Hepatocyte (in vitro differentiated cells): Measurements from ENCODE around the gene CRTC2. TPM values are rescaled to one million over a fixed set of nuclear protein-coding genes. Genes with fewer than 3 reads are reported as not detected.

Source experiments
- DNase-seq: peaks from one replicate; pipeline ENCODE4 v3.0.0-alpha.2; 2016; ENCODE audit warnings: low spot score
- H2AFZ ChIP-seq: fragments of 200-600 bp; sonication (generic); 2 replicates; pipeline ENCODE4 v1.6.0; 2016; ENCODE audit warnings: antibody characterized with exemption, mild to moderate bottlenecking
- H3K27ac ChIP-seq: fragments of 200-600 bp; sonication (generic); 2 replicates; pipeline ENCODE4 v1.5.1; 2016; ENCODE audit warnings: mild to moderate bottlenecking
- H3K27me3 ChIP-seq: fragments of 200-600 bp; sonication (generic); 2 replicates; pipeline ENCODE4 v1.6.1; 2016
- H3K36me3 ChIP-seq: fragments of 200-600 bp; sonication (generic); replicated peaks from 2 replicates; pipeline ENCODE4 v1.5.1; 2016; ENCODE audit warnings: low read depth; ENCODE audit not compliant: insufficient read depth
- H3K4me1 ChIP-seq: fragments of 200-600 bp; sonication (generic); 2 replicates; pipeline ENCODE4 v1.5.1; 2016; ENCODE audit warnings: mild to moderate bottlenecking, moderate library complexity; ENCODE audit not compliant: insufficient read depth
- H3K4me2 ChIP-seq: fragments of 200-600 bp; sonication (generic); 2 replicates; pipeline ENCODE4 v1.6.0; 2016
- H3K4me3 ChIP-seq: fragments of 200-600 bp; sonication (generic); 2 replicates; pipeline ENCODE4 v1.5.1; 2016; ENCODE audit warnings: mild to moderate bottlenecking
- H3K79me2 ChIP-seq: fragments of 200-600 bp; sonication (generic); 2 replicates; pipeline ENCODE4 v1.6.0; 2017; ENCODE audit warnings: mild to moderate bottlenecking
- H3K9me2 ChIP-seq: fragments of 200-600 bp; sonication (generic); replicated peaks from 2 replicates; pipeline ENCODE4 v1.6.0; 2017; ENCODE audit warnings: mild to moderate bottlenecking; ENCODE audit not compliant: insufficient read depth
- H3K9me3 ChIP-seq: fragments of 200-600 bp; sonication (generic); 2 replicates; pipeline ENCODE4 v1.5.1; 2016; ENCODE audit warnings: low read depth, mild to moderate bottlenecking
- H4K20me1 ChIP-seq: fragments of 200-600 bp; sonication (generic); 2 replicates; pipeline ENCODE4 v1.6.0; 2016; ENCODE audit warnings: mild to moderate bottlenecking; ENCODE audit not compliant: insufficient read depth, poor library complexity, severe bottlenecking
- CTCF ChIP-seq: fragments of 200-600 bp; sonication (generic); IDR thresholded peaks from 2 replicates; pipeline ENCODE4 v1.5.1; 2016; ENCODE audit warnings: antibody characterized with exemption, mild to moderate bottlenecking; ENCODE audit not compliant: poor library complexity
- EZH2 ChIP-seq: fragments of 200-600 bp; sonication (generic); IDR thresholded peaks from 2 replicates; pipeline ENCODE4 v1.6.1; 2016; ENCODE audit warnings: antibody characterized with exemption, mild to moderate bottlenecking, borderline replicate concordance
- EZH2phosphoT487 ChIP-seq: fragments of 200-600 bp; sonication (generic); IDR thresholded peaks from one replicate; pipeline ENCODE4 v1.6.1; 2018; ENCODE audit warnings: antibody characterized with exemption, mild to moderate bottlenecking, low read depth, moderate library complexity; ENCODE audit not compliant: unreplicated experiment, severe bottlenecking
- WGBS: methylation state at CpG from one replicate; pipeline ENCODE4 v1.1.6; 2016; ENCODE audit warnings: low lambda C conversion rate; ENCODE audit errors: missing lambda C conversion rate; 5-methylcytosine and 5-hydroxymethylcytosine counted together
- polyA plus RNA-seq: library from polyadenylated mRNA; unstranded; fragments of >200 nt; fragmentation: Nextera tagmentation; extraction: Ambion mirVana; gene quantifications from 2 replicates; pipeline ENCODE4 v1.2.1, GENCODE V29; 2016
- total RNA-seq: library from RNA; depleted of rRNA; stranded (reverse); fragments of >200 nt; gene quantifications from 2 replicates; pipeline ENCODE4 v1.2.3, GENCODE V29; 2014

CRTC2 gene
- total and polyA plus RNA-seq, 2 experiments from 2014 or later: 10.5 to 28.0 TPM

GRCh38 chr1:153938996-153939395, 19.4 kb downstream of the CRTC2 start:
- 97% methylated on average over 3 of the region's 3 CpGs for WGBS
- Histone ChIP-seq H3K9me3 (no peaks in the 10 kb centered on the region), H3K4me2 (no peak overlapping the region), H3K27ac (no peak overlapping the region), H3K27me3 (no peaks in the 10 kb centered on the region), H2AFZ (no peak overlapping the region), H3K9me2 (no peaks in the 10 kb centered on the region), H3K4me1 (no peaks in the 10 kb centered on the region), H3K4me3 (no peak overlapping the region), H3K36me3 (no peaks in the 10 kb centered on the region), H3K79me2 (peaks cover 8% of the 10 kb centered on the region), H4K20me1 (no peaks in the 10 kb centered on the region)
- TF ChIP-seq CTCF (no peak), EZH2phosphoT487 (no peak), EZH2 (no peak)
- DNase-seq: no peak

GRCh38 chr1:153937331-153937730, 21.1 kb downstream of the CRTC2 start:
- Histone ChIP-seq H3K79me2 (no peaks in the 10 kb centered on the region), H3K4me1 (no peaks in the 10 kb centered on the region), H3K9me3 (no peaks in the 10 kb centered on the region), H3K4me3 (no peak overlapping the region), H3K4me2 (no peak overlapping the region), H3K27ac (no peak overlapping the region), H4K20me1 (no peaks in the 10 kb centered on the region), H2AFZ (no peak overlapping the region), H3K9me2 (no peaks in the 10 kb centered on the region), H3K27me3 (no peaks in the 10 kb centered on the region), H3K36me3 (no peaks in the 10 kb centered on the region)
- TF ChIP-seq EZH2: no peak
- TF ChIP-seq CTCF: no peak
- TF ChIP-seq EZH2phosphoT487: no peak
- DNase-seq: no peak
- WGBS: 98% methylated on average over 10 of the region's 10 CpGs

GRCh38 chr1:153936011-153936802, 22.2 kb downstream of the CRTC2 start:
- no peaks in the 10 kb centered on the region for H4K20me1 ChIP-seq
- TF ChIP-seq EZH2: no peak
- TF ChIP-seq EZH2phosphoT487: no peak
- no peak for TF ChIP-seq CTCF
- H3K4me1 ChIP-seq: no peaks in the 10 kb centered on the region
- H3K27me3 ChIP-seq: no peaks in the 10 kb centered on the region
- no peak overlapping the region for H2AFZ ChIP-seq
- no peak overlapping the region for H3K27ac ChIP-seq
- 98% methylated on average over 12 of the region's 12 CpGs for WGBS
- H3K36me3 ChIP-seq: no peaks in the 10 kb centered on the region
- no peak overlapping the region for H3K4me3 ChIP-seq
- DNase-seq: no peak
- no peaks in the 10 kb centered on the region for H3K79me2 ChIP-seq
- no peaks in the 10 kb centered on the region for H3K9me3 ChIP-seq
- no peaks in the 10 kb centered on the region for H3K9me2 ChIP-seq
- no peak overlapping the region for H3K4me2 ChIP-seq
